ENCODE measurements around the gene PDXK.

PDXK gene

DNA sequence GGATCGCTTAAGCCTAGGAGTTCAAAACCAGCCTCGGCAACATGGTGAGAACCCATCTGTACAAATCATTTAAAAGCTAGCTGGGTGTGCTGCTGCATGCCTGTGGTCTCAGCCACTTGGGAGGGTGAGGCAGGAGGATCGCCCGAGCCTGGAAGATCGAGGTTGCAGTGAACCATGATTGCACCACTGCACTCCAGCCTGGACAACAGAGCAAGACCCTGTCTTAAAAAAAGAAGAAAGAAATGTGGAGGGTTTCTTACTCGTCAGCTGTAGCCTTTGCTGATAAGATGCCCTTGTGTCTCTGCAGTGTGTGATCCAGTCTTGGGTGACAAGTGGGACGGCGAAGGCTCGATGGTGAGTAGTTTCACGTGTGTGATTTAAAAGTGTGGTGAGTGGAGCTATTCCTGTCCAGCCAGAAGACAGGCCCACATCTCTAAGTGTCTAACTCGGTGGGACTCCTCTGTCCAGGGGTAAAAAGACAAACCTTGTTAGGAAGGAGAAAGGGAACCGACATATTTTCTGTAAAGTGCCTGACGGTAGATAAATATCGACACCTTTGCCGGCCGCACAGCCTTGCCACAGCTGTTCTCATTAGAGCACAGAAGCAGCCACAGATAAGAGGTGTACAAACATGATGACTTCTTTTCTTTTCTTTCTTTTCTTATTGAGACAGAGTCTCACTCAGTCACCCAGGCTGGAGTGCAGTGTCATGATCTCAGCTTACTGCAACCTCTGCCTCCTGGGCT is 27.0 kb downstream of the PDXK start:
- H3K27me3 ChIP-seq = no peaks in the 10 kb centered on the region
- H3K4me3 ChIP-seq (ENCODE audit: low read depth, low read length) = no peak overlapping the region
- peaks cover 2% of the 10 kb centered on the region; the same call in 1 of the 2 replicates for H3K4me1 ChIP-seq
- DNase-seq = no peak
- H3K36me3 ChIP-seq = peaks cover 22% of the 10 kb centered on the region
- H3K9me3 ChIP-seq = no peaks in the 10 kb centered on the region
- TF ChIP-seq, protein P1, sequence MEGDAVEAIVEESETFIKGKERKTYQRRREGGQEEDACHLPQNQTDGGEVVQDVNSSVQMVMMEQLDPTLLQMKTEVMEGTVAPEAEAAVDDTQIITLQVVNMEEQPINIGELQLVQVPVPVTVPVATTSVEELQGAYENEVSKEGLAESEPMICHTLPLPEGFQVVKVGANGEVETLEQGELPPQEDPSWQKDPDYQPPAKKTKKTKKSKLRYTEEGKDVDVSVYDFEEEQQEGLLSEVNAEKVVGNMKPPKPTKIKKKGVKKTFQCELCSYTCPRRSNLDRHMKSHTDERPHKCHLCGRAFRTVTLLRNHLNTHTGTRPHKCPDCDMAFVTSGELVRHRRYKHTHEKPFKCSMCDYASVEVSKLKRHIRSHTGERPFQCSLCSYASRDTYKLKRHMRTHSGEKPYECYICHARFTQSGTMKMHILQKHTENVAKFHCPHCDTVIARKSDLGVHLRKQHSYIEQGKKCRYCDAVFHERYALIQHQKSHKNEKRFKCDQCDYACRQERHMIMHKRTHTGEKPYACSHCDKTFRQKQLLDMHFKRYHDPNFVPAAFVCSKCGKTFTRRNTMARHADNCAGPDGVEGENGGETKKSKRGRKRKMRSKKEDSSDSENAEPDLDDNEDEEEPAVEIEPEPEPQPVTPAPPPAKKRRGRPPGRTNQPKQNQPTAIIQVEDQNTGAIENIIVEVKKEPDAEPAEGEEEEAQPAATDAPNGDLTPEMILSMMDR (IDR thresholded peaks at IDR 0.05; ENCODE audit: low read depth, low read length) = no peak

DNA sequence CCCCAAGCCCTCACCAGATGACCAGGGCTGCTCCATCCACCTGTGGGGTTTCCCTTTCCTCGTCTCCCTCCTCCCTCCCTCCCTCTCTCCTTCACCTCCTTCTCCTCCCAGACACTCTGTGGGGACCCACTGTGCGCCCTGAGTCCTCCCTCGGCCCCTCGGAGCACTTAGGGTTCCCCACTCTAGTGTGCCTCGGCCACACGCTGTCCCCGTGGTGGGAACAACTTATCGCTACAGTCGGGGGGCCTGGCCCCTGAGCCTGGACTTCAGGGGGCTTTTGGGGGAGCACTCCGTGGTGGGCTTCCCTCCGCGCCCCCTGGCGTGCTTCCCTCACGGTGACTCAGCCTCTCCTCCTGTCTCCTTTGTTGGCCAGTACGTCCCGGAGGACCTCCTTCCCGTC is 29.7 kb downstream of the PDXK start:
- Histone ChIP-seq H3K4me3 (ENCODE audit: low read depth, low read length) (no peak overlapping the region), H3K36me3 (peaks cover 19% of the 10 kb centered on the region), H3K4me1 (no peaks in the 10 kb centered on the region), H3K27me3 (no peaks in the 10 kb centered on the region), H3K9me3 (no peaks in the 10 kb centered on the region)
- DNase-seq = no peak
- TF ChIP-seq, protein P1 (IDR thresholded peaks at IDR 0.05; ENCODE audit: low read depth, low read length) = no peak

DNA sequence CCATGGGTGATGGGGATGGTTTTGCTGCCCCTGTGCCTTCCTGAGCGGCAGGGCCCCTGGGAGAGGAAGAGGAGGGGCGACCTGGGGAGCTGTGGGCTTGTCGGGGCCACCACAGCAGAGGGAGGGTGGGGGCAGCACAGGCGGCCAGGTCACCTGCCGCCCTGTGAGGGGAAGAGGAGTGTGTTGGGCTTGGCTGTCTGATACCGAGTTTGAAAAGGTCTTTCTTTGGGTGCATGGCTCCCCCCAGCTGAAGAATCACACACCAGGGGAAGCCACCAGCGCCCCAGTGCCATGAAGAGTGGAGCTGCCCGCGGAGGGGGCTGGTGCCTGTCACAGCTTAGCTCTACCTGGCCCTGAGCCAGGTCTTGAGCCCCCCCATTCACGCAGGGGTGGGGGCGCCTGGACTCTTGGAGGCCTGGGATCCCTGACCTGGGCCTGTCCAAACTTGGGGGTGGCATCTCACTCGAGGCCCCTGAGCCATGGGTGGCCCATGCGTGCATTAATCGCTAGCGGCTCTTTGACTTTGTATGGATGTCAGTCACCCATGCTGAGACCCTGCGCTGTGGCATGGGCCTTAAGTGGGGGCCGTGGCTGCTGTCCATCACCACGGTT is 30.8 kb downstream of the PDXK start:
- no peaks in the 10 kb centered on the region for H3K27me3 ChIP-seq
- H3K4me1 ChIP-seq = no peaks in the 10 kb centered on the region
- H3K9me3 ChIP-seq = no peaks in the 10 kb centered on the region
- TF ChIP-seq, protein P1 (IDR thresholded peaks at IDR 0.05; ENCODE audit: low read depth, low read length) = no peak
- peaks cover 13% of the 10 kb centered on the region for H3K36me3 ChIP-seq
- H3K4me3 ChIP-seq (ENCODE audit: low read depth, low read length) = no peak overlapping the region
- DNase-seq = no peak

DNA sequence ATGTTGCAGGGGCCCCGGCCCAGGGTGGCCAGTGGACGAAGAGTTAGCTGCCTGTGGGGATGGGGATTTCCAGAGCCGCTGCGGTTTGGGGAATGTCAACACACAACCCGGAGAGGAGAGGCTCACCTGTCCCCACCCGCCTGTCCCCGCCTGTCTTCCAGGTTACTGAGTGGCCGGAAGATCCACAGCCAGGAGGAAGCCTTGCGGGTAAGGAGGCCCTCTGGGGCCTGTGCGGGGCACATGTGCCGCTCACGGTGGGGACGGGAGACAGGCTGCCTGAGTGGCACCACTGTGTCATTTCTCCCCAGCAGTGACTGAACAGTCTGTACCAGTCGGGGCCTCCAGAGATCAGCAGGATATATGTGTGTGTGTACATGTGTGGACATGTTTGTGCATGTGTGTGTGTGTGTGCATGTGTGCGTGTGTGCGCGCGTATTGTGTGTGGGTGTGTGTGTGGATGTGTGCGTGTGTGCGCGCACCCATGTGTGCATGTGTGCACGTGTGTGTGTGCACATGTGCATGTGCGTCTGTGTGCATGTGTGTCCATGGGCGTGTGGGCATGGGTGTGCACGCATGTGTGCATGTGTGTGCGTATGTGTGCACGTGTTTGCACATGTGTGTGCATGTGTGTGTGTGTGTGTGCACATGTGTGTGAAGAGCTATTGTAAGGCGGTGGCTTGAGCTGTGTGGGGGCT is 31.6 kb downstream of the PDXK start:
- H3K4me3 ChIP-seq (ENCODE audit: low read depth, low read length) = no peak overlapping the region
- no peaks in the 10 kb centered on the region for H3K9me3 ChIP-seq
- H3K36me3 ChIP-seq = peaks cover 16% of the 10 kb centered on the region
- TF ChIP-seq, protein P1 (IDR thresholded peaks at IDR 0.05; ENCODE audit: low read depth, low read length) = no peak
- no peak for DNase-seq
- H3K27me3 ChIP-seq = no peaks in the 10 kb centered on the region
- H3K4me1 ChIP-seq = no peaks in the 10 kb centered on the region

DNA sequence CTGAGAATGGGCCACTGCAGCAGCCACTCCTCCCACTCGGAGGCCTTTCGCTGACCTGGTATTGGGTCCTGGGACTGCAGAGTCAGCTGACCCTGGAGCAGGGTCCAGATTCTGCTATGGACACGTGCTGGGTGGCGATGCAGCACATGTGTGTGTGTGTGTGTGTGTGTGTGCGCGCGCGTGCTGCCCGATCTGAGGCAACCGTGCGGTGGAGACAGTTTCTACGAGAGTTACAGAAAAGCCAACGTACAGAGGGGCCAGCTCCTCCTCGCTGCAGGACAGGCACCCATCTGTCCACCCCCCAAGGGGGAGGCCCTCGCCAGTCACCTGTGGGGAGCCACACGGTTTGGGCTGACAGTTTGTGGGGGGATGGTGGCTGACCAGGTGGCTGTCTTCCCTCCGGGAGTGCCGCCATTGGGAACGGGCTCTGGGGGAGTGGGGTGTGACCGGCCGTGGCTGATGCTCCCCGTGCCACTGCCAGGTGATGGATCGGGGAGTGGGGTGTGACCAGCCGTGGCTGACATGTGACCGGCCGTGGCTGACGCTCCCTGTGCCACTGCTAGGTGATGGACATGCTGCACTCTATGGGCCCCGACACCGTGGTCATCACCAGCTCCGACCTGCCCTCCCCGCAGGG is 33.1 kb downstream of the PDXK start:
- Histone ChIP-seq H3K4me1 (no peaks in the 10 kb centered on the region), H3K4me3 (ENCODE audit: low read depth, low read length) (no peak overlapping the region), H3K36me3 (peaks cover 16% of the 10 kb centered on the region), H3K9me3 (no peaks in the 10 kb centered on the region), H3K27me3 (no peaks in the 10 kb centered on the region)
- no peak for DNase-seq
- TF ChIP-seq, protein P1 (IDR thresholded peaks at IDR 0.05; ENCODE audit: low read depth, low read length) = no peak

All from BE2C (cell line).